ENCODE data around the gene CCDC192. TPM values are rescaled to one million over a fixed set of nuclear protein-coding genes. Genes with fewer than 3 reads are reported as not detected.

Gene CCDC192
- total and polyA plus RNA-seq, 10 of the 15 experiments (the other 5 are each of a cell fraction or from before 2014, with no cell fraction given), result 0.20 to 0.79 (median 0.32) TPM; not detected in 4

GRCh38 chr5:127911619-127912018 is 208.4 kb downstream of the CCDC192 start:
- FAIRE-seq (no peak), ATAC-seq (no peak)
- SMC1A ChIA-PET (ENCODE audit: uncharacterized antibody, unreplicated experiment), result interaction anchor here (0.6 to 5.7 kb wide), 13 partner anchors 11 to 587 kb away, joined by 3 to 30 read pairs (median 3); no protein-coding TSS in a partner anchor

More at GRCh38 chr5:127911619-127912018, 208.4 kb downstream of the CCDC192 start:
- no peak for DNase-seq (ENCODE audit: low read depth, low spot score)
- no peaks in the 10 kb centered on the region for H3K4me1 ChIP-seq (ENCODE audit: control insufficient read depth, insufficient read depth, low read length)
- ChIA-PET POLR2A (interaction anchor here (0.5 to 0.7 kb wide), 4 partner anchors 27 to 243 kb away, joined by 3 to 5 read pairs (median 3); no protein-coding TSS in a partner anchor), CTCF (interaction anchor here (0.6 to 6.7 kb wide), 10 partner anchors 8 to 288 kb away, joined by 3 to 36 read pairs (median 4); no protein-coding TSS in a partner anchor), RAD21 (ENCODE audit: unreplicated experiment) (interaction anchor here (0.6 to 1.4 kb wide), 4 partner anchors 33 to 348 kb away, joined by 3 to 4 read pairs (median 4); no protein-coding TSS in a partner anchor)
- no peaks in the 10 kb centered on the region for H3K36me3 ChIP-seq (ENCODE audit: control insufficient read depth in 2 of 2, insufficient read depth in 2 of 2, low read length in 1 of 2)
- H3K27me3 ChIP-seq (replicated peaks in 1 of 2; ENCODE audit: control insufficient read depth in 2 of 2, insufficient read depth in 2 of 2, low read length in 1 of 2), result no peaks in the 10 kb centered on the region
- 33% methylated on average over 2 of the region's 2 CpGs for WGBS (ENCODE audit: insufficient coverage, insufficient replicate concordance, low lambda C conversion rate, missing lambda C conversion rate)
- intact Hi-C loops (cut with micrococcal nuclease; ENCODE audit: unreplicated experiment) (no loop called here), in situ Hi-C loops (cut with MboI) (no loop called here)
- TF ChIP-seq RUNX3 (IDR thresholded peaks at IDR 0.05; ENCODE audit: low read length) (no peak), ZNF687 (IDR thresholded peaks at IDR 0.05) (no peak)
- BruUV-seq (replicated peaks), result no TSS peak
- H3K27ac ChIP-seq (ENCODE audit: control insufficient read depth, insufficient read depth), result no peak overlapping the region
- no peaks in the 10 kb centered on the region; the same call in 2 of the 3 replicates for H3K9me3 ChIP-seq (replicated peaks; ENCODE audit: control insufficient read depth, insufficient read depth, low read length)
- H4K20me1 ChIP-seq (ENCODE audit: control insufficient read depth, insufficient read depth), result no peaks in the 10 kb centered on the region
- H3K4me2 ChIP-seq (ENCODE audit: control insufficient read depth, insufficient read depth), result no peak overlapping the region
- no peak overlapping the region for H2AFZ ChIP-seq (ENCODE audit: control insufficient read depth, low read depth, low read length)
- no peaks in the 10 kb centered on the region for H3K79me2 ChIP-seq (ENCODE audit: control insufficient read depth, insufficient read depth, low read length)
- no peak overlapping the region for H3K9ac ChIP-seq (ENCODE audit: control insufficient read depth, insufficient read depth, low read length)
- H3K4me3 ChIP-seq, result no peak overlapping the region

Data from GM12878 (cell line).